GM12878 (cell line): ENCODE measurements around the gene APCDD1. TPM values are rescaled to one million over a fixed set of nuclear protein-coding genes. Genes with fewer than 3 reads are reported as not detected.
A peak's percentile ranks its signal among the peaks of the same experiment; 100 is the strongest.

Experiments
- BCL11A ChIP-seq: IDR thresholded peaks from 2 replicates; pipeline ENCODE4 v1.6.1; 2011; ENCODE audit warnings: low read depth, low read length
- BHLHE40 ChIP-seq, 2 experiments: fragments of 450-650 bp in 1 of 2; IDR thresholded peaks; 2 replicates each; pipeline ENCODE4 v1.6.1; 2011 to 2017; ENCODE audit warnings: low read depth in 2 of 2, borderline replicate concordance in 1 of 2, improper control_type of control experiment in 1 of 2, low read length in 1 of 2, mild to moderate bottlenecking in 1 of 2
- BMI1 ChIP-seq: fragments of 450-650 bp; IDR thresholded peaks from 2 replicates; pipeline ENCODE4 v1.6.1; 2016; ENCODE audit warnings: mild to moderate bottlenecking, moderate library complexity, borderline replicate concordance
- CBX3 ChIP-seq: fragments of 200-600 bp; sonication (generic); IDR thresholded peaks from 2 replicates; pipeline ENCODE4 v1.6.1; 2016; ENCODE audit warnings: low read depth, borderline replicate concordance
- EED ChIP-seq: sonication (generic); IDR thresholded peaks from 2 replicates; pipeline ENCODE4 v1.6.1; 2016; ENCODE audit warnings: antibody characterized with exemption, low read depth
- EGR1 ChIP-seq, 2 experiments: IDR thresholded peaks; 1 replicate in 1 of 2; 2 replicates in 1 of 2; pipeline ENCODE4 v1.6.1; 2011 to 2012; ENCODE audit warnings: low read depth in 2 of 2, low read length in 2 of 2, borderline replicate concordance in 1 of 2, mild to moderate bottlenecking in 1 of 2, moderate library complexity in 1 of 2
- EZH2 ChIP-seq: IDR thresholded peaks from 2 replicates; pipeline ENCODE4 v1.6.1; 2012; ENCODE audit warnings: low read depth, mild to moderate bottlenecking, control low read depth, inconsistent platforms, low read length, borderline replicate concordance; ENCODE audit not compliant: control insufficient read depth
- HDAC2 ChIP-seq: fragments of 200-600 bp; sonication (generic); IDR thresholded peaks from 2 replicates; pipeline ENCODE4 v1.6.1; 2017
- IRF4 ChIP-seq: IDR thresholded peaks from 2 replicates; pipeline ENCODE4 v1.6.1; 2011; ENCODE audit warnings: low read depth, low read length
- MEF2A ChIP-seq: IDR thresholded peaks from 2 replicates; pipeline ENCODE4 v1.6.1; 2011; ENCODE audit warnings: low read depth, mild to moderate bottlenecking, low read length, moderate library complexity; ENCODE audit not compliant: insufficient read depth
- MEF2B ChIP-seq: fragments of 450-650 bp; IDR thresholded peaks from 2 replicates; pipeline ENCODE4 v1.6.1; 2018; ENCODE audit warnings: mild to moderate bottlenecking, moderate library complexity; ENCODE audit not compliant: partially characterized antibody, poor library complexity, severe bottlenecking
- MTA3 ChIP-seq: IDR thresholded peaks from 2 replicates; pipeline ENCODE4 v1.6.1; 2012; ENCODE audit warnings: low read length, inconsistent platforms, borderline replicate concordance
- MYC ChIP-seq: IDR thresholded peaks from 2 replicates; pipeline ENCODE4 v1.6.1; 2011; ENCODE audit warnings: mild to moderate bottlenecking, low read length, moderate library complexity, inconsistent platforms; ENCODE audit not compliant: insufficient read depth, insufficient replicate concordance, insufficient read length, severe bottlenecking
- NFXL1 ChIP-seq: fragments of 450-650 bp; IDR thresholded peaks from 2 replicates; pipeline ENCODE4 v1.6.1; 2017; ENCODE audit warnings: antibody characterized with exemption, mild to moderate bottlenecking, borderline replicate concordance
- NR2C2 ChIP-seq: IDR thresholded peaks from 2 replicates; pipeline ENCODE4 v1.6.1; 2011; ENCODE audit warnings: borderline replicate concordance, low read depth; ENCODE audit not compliant: control insufficient read depth, insufficient read length
- NRF1 ChIP-seq: conservative IDR thresholded peaks from 2 replicates; pipeline ENCODE4 v1.6.1; 2011; ENCODE audit warnings: mild to moderate bottlenecking, low read depth, low read length, improper control_type of control experiment
- RBBP5 ChIP-seq: fragments of 200-600 bp; sonication (generic); conservative IDR thresholded peaks from 2 replicates; pipeline ENCODE4 v1.6.1; 2016
- RUNX3 ChIP-seq: IDR thresholded peaks from 2 replicates; pipeline ENCODE4 v1.6.1; 2012; ENCODE audit warnings: low read length, inconsistent platforms
- SMARCA5 ChIP-seq: fragments of 450-650 bp; IDR thresholded peaks from 2 replicates; pipeline ENCODE4 v1.6.1; 2017; ENCODE audit warnings: mild to moderate bottlenecking
- SP1 ChIP-seq: IDR thresholded peaks from one replicate; pipeline ENCODE4 v1.6.1; 2011; ENCODE audit warnings: low read depth, low read length
- SPI1 ChIP-seq: IDR thresholded peaks from 2 replicates; pipeline ENCODE4 v1.6.1; 2011; ENCODE audit warnings: low read depth, mild to moderate bottlenecking, low read length, moderate library complexity, borderline replicate concordance; ENCODE audit not compliant: insufficient read depth
- SRF ChIP-seq, 2 experiments: IDR thresholded peaks; 2 replicates each; pipeline ENCODE4 v1.6.1; 2011; ENCODE audit warnings: low read depth in 2 of 2, low read length in 2 of 2, mild to moderate bottlenecking in 1 of 2, moderate library complexity in 1 of 2
- STAT3 ChIP-seq: IDR thresholded peaks from 2 replicates; pipeline ENCODE4 v1.6.1; 2011; ENCODE audit warnings: low read depth, low read length, improper control_type of control experiment
- TCF7 ChIP-seq: IDR thresholded peaks from 2 replicates; pipeline ENCODE4 v1.6.1; 2014; ENCODE audit warnings: antibody characterized with exemption, borderline replicate concordance
- ZNF207 ChIP-seq: fragments of 450-650 bp; IDR thresholded peaks from 2 replicates; pipeline ENCODE4 v1.6.1; 2014; ENCODE audit warnings: antibody characterized with exemption, mild to moderate bottlenecking, borderline replicate concordance
- ZNF217 ChIP-seq: fragments of 450-650 bp; IDR thresholded peaks from 2 replicates; pipeline ENCODE4 v1.6.1; 2017; ENCODE audit warnings: antibody characterized with exemption, mild to moderate bottlenecking
- polyA plus RNA-seq, 11 experiments: library from polyadenylated mRNA; depleted of rRNA in 4 of 11; unstranded in 6 of 11; stranded (reverse) in 5 of 11; fragments of >200 nt; fragmentation: Nextera tagmentation in 4 of 11; fragmentation: Illumina TruSeq in 1 of 11; extraction: Ambion mirVana in 4 of 11; extraction: Trizol in 1 of 11; gene quantifications; 1 replicate in 1 of 11; 2 replicates in 10 of 11; pipeline versions ENCODE4 v1.2.1 to v1.2.3, GENCODE V29; 2011 to 2016; ENCODE audit warnings: inconsistent platforms in 2 of 11, missing spikeins in 2 of 11, low read depth in 1 of 11
- total RNA-seq, 4 experiments: library from RNA; depleted of rRNA in 3 of 4; stranded (reverse); fragments of >200 nt in 3 of 4; fragmentation: Illumina TruSeq in 1 of 4; extraction: Trizol in 1 of 4; gene quantifications; 2 replicates each; pipeline versions ENCODE4 v1.2.1 to v1.2.3, GENCODE V29; 2013 to 2021
- TF ChIP-seq, protein P1 (sequence below): fragments of 150-350 bp; IDR thresholded peaks from 2 replicates; pipeline ENCODE4 v1.6.1; 2014; ENCODE audit warnings: mild to moderate bottlenecking, low read depth, low read length
- TF ChIP-seq, protein P2 (sequence below): IDR thresholded peaks from 2 replicates; pipeline ENCODE4 v1.6.1; 2012; ENCODE audit warnings: low read depth, low read length, improper control_type of control experiment
- TF ChIP-seq, protein P3 (sequence below): IDR thresholded peaks from 2 replicates; pipeline ENCODE4 v1.6.1; 2012; ENCODE audit warnings: low read depth, low read length, improper control_type of control experiment

Gene APCDD1
- total and polyA plus RNA-seq, 10 of the 15 experiments (the other 5 are each of a cell fraction or from before 2014, with no cell fraction given) = not detected

DNA sequence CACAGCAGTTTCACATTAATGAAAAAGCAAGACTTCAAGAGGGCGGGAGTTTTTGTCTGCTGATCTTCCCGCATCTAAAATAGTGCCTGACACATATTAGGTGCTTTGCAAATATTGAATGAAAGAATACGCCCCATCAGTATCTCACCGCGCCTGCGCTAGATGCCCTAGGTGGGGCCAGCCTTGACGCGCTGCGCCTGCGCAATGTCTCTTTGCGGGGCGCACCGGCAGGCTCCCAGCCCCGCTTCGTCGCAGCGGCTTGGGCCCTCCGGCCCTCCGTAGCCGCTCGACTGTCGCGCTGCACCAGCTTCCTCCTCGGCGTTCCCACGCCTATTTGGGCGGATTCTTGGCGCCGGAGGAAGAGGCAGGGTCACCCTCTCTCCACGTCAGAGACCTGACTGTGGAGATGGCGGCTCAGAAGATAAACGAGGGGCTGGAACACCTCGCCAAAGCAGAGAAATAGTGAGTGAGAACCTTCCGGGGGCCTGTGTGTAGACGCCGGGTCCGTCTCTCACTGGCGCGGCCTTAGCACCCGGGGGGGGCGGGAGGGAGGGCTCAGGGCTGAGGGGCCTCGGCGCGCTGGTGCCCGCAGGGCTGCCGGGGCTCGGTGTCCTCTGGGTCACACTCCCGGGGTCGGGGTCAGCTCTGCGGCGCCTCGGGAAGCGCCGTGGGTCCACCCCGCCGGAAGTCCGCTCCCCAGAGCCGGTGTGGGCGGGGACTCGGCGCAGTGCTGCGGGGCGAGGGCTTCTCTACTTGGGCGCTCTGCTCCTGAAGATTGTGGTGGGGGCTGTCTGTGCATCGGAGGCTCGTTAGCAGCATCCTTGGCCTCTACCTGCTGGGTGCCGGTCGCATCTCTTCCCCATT is 71.5 kb downstream of the APCDD1 start, which contains the start of gene NAPG (continued):
- TF ChIP-seq, protein P1, sequence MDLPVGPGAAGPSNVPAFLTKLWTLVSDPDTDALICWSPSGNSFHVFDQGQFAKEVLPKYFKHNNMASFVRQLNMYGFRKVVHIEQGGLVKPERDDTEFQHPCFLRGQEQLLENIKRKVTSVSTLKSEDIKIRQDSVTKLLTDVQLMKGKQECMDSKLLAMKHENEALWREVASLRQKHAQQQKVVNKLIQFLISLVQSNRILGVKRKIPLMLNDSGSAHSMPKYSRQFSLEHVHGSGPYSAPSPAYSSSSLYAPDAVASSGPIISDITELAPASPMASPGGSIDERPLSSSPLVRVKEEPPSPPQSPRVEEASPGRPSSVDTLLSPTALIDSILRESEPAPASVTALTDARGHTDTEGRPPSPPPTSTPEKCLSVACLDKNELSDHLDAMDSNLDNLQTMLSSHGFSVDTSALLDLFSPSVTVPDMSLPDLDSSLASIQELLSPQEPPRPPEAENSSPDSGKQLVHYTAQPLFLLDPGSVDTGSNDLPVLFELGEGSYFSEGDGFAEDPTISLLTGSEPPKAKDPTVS = no peak
- TF ChIP-seq SPI1 (no peak), RBBP5 (no peak), SP1 (peak; percentile 18), NFXL1 (no peak), BCL11A (no peak), SMARCA5 (no peak), ZNF217 (no peak), EZH2 (no peak), NRF1 (peak; percentile 95), TCF7 (no peak), NR2C2 (no peak), RUNX3 (no peak), STAT3 (0 out of 2 replicates have a peak, but pooled peaks have one; percentile 17), MYC (peak; percentile 57), MEF2B (no peak), SRF (IDR thresholded peaks at IDR 0.05; ENCODE audit: low read depth in 2 of 2, low read length in 2 of 2) (0 out of 4 replicates have a peak, but pooled peaks of 1 of the 2 experiments have one; percentile 12), EGR1 (IDR thresholded peaks at IDR 0.05; ENCODE audit: borderline replicate concordance in 1 of 2, low read depth in 2 of 2, low read length in 2 of 2) (no peak), BHLHE40 (IDR thresholded peaks at IDR 0.05; ENCODE audit: borderline replicate concordance in 1 of 2, low read depth in 2 of 2, low read length in 1 of 2) (peak in 1 of 2 experiments; percentile 68; a peak in 2 of 4 replicates), HDAC2 (no peak), ZNF207 (0 out of 2 replicates have a peak, but pooled peaks have one; percentile 88), IRF4 (no peak), BMI1 (no peak), CBX3 (no peak), EED (no peak), MEF2A (0 out of 2 replicates have a peak, but pooled peaks have one; percentile 14), MTA3 (no peak)
- TF ChIP-seq, protein P2, sequence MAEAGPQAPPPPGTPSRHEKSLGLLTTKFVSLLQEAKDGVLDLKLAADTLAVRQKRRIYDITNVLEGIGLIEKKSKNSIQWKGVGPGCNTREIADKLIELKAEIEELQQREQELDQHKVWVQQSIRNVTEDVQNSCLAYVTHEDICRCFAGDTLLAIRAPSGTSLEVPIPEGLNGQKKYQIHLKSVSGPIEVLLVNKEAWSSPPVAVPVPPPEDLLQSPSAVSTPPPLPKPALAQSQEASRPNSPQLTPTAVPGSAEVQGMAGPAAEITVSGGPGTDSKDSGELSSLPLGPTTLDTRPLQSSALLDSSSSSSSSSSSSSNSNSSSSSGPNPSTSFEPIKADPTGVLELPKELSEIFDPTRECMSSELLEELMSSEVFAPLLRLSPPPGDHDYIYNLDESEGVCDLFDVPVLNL = 0 out of 2 replicates have a peak, but pooled peaks have one; percentile 23
- TF ChIP-seq, protein P3, sequence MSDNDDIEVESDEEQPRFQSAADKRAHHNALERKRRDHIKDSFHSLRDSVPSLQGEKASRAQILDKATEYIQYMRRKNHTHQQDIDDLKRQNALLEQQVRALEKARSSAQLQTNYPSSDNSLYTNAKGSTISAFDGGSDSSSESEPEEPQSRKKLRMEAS = no peak
